Endothelial cell of umbilical vein (primary cell): ENCODE results near the gene NXPH1. TPM values are rescaled to one million over a fixed set of nuclear protein-coding genes. Genes with fewer than 3 reads are reported as not detected.

Experiments used
- BruUV-seq: library from RNA; stranded (reverse); fragments of 400-500 nt; replicated peaks from 2 replicates; lab custom pipeline; 2021; lab: Mats Ljungman, UMichigan
- CTCF ChIA-PET: fragments of 300-600, 350-600 bp; sonication (Branson Sonifier 250); formaldehyde crosslinking; loops from one replicate; lab custom pipeline; 2021; ENCODE audit warnings: antibody characterized with exemption, inconsistent platforms; lab: Charles Lee
- POLR2A ChIA-PET: fragments of 300-600, 350-600 bp; sonication (Branson Sonifier 250); formaldehyde crosslinking; loops from one replicate; lab custom pipeline; 2021; ENCODE audit warnings: antibody characterized with exemption, inconsistent platforms; lab: Charles Lee
- DNase-seq: peaks from one replicate; pipeline ENCODE4 v3.0.0-alpha.2; 2011; ENCODE audit warnings: low read depth, low spot score
- FAIRE-seq: peaks from 2 replicates; lab custom pipeline; 2011; peaks lifted over from hg19 to GRCh38; lab: Jason Lieb, UNC
- H2AFZ ChIP-seq: 2 replicates; pipeline ENCODE4 v1.6.0; 2012; ENCODE audit warnings: low read depth, low read length, control low read depth, inconsistent platforms
- H3K27ac ChIP-seq: 2 replicates; pipeline ENCODE4 v1.5.1; 2011; ENCODE audit warnings: low read depth, mild to moderate bottlenecking, control low read depth, low read length, moderate library complexity; ENCODE audit not compliant: insufficient read depth
- H3K27me3 ChIP-seq, 2 experiments: 2 replicates each; pipeline versions ENCODE4 v1.6.0 to v1.6.1; 2011; ENCODE audit warnings: low read length in 2 of 2, mixed read lengths in 1 of 2; ENCODE audit not compliant: control insufficient read depth in 2 of 2, insufficient read depth in 2 of 2
- H3K36me3 ChIP-seq, 2 experiments: 2 replicates in 1 of 2; 3 replicates in 1 of 2; pipeline ENCODE4 v1.5.1; 2011; ENCODE audit warnings: low read length in 2 of 2, mild to moderate bottlenecking in 1 of 2, moderate library complexity in 1 of 2; ENCODE audit not compliant: control insufficient read depth in 2 of 2, insufficient read depth in 2 of 2; ENCODE audit errors: extremely low read depth in 1 of 2
- H3K4me1 ChIP-seq: 3 replicates; pipeline ENCODE4 v1.5.1; 2011; ENCODE audit warnings: mild to moderate bottlenecking, low read length; ENCODE audit not compliant: control insufficient read depth, insufficient read depth; ENCODE audit errors: extremely low read depth
- H3K4me2 ChIP-seq: 2 replicates; pipeline ENCODE4 v1.6.1; 2011; ENCODE audit warnings: low read length, control low read depth, mixed read lengths; ENCODE audit not compliant: insufficient read depth
- H3K4me3 ChIP-seq, 3 experiments: fragments of 200-600 bp in 1 of 3; sonication (generic), shearing (Covaris generic) in 1 of 3; replicated peaks in 1 of 3; 2 replicates each; pipeline ENCODE4 v1.5.1; 2011 to 2016; ENCODE audit warnings: control low read depth in 3 of 3, low read length in 3 of 3, mild to moderate bottlenecking in 2 of 3, inconsistent platforms in 1 of 3, low read depth in 1 of 3, moderate library complexity in 1 of 3; ENCODE audit not compliant: insufficient read depth in 1 of 3
- H3K79me2 ChIP-seq: 2 replicates; pipeline ENCODE4 v1.6.0; 2012; ENCODE audit warnings: low read length, inconsistent platforms; ENCODE audit not compliant: control insufficient read depth, insufficient read depth
- H3K9ac ChIP-seq: replicated peaks from 2 replicates; pipeline ENCODE3; 2011; ENCODE audit warnings: low read length, control low read depth; ENCODE audit not compliant: insufficient read depth; ENCODE audit errors: extremely low read depth
- H3K9me1 ChIP-seq: replicated peaks from 3 replicates; pipeline ENCODE4 v1.6.0; 2011; ENCODE audit warnings: mild to moderate bottlenecking, low read length; ENCODE audit not compliant: control insufficient read depth, insufficient read depth; ENCODE audit errors: extremely low read depth
- H3K9me3 ChIP-seq: replicated peaks from 2 replicates; pipeline ENCODE4 v1.5.1; 2012; ENCODE audit warnings: low read length, inconsistent platforms; ENCODE audit not compliant: control insufficient read depth, insufficient read depth
- H4K20me1 ChIP-seq: replicated peaks from 2 replicates; pipeline ENCODE3; 2011; ENCODE audit warnings: mild to moderate bottlenecking, low read length; ENCODE audit not compliant: control insufficient read depth, insufficient read depth; ENCODE audit errors: extremely low read depth
- EZH2 ChIP-seq: IDR thresholded peaks from 2 replicates; pipeline ENCODE4 v1.6.1; 2012; ENCODE audit warnings: borderline replicate concordance, low read depth, mild to moderate bottlenecking, moderate library complexity, low read length, inconsistent platforms; ENCODE audit not compliant: severe bottlenecking
- FOS ChIP-seq: IDR thresholded peaks from 2 replicates; pipeline ENCODE4 v1.6.1; 2011; ENCODE audit warnings: mild to moderate bottlenecking, low read length, moderate library complexity, borderline replicate concordance; ENCODE audit not compliant: insufficient read depth
- GATA2 ChIP-seq: IDR thresholded peaks from 2 replicates; pipeline ENCODE4 v1.7.0; 2011; ENCODE audit warnings: low read depth, mild to moderate bottlenecking, moderate library complexity, mixed read lengths, low read length; ENCODE audit not compliant: insufficient read length, insufficient read depth
- JUN ChIP-seq: IDR thresholded peaks from 2 replicates; pipeline ENCODE4 v1.6.1; 2011; ENCODE audit warnings: borderline replicate concordance, low read depth; ENCODE audit not compliant: insufficient read length, insufficient read depth
- MYC ChIP-seq: IDR thresholded peaks from one replicate; pipeline ENCODE4 v1.6.1; 2011; ENCODE audit warnings: mild to moderate bottlenecking, low read depth, low read length
- POLR2A ChIP-seq: IDR thresholded peaks from 2 replicates; pipeline ENCODE4 v1.6.1; 2012; ENCODE audit warnings: low read depth, mild to moderate bottlenecking, control low read depth, low read length
- POLR2AphosphoS5 ChIP-seq: IDR thresholded peaks from 2 replicates; pipeline ENCODE4 v1.6.1; 2012; ENCODE audit warnings: low read depth, mild to moderate bottlenecking, control low read depth, low read length, moderate library complexity; ENCODE audit not compliant: insufficient read depth
- dilution Hi-C: fragments of 300-500 bp; cut with MboI; formaldehyde crosslinking; loops from one replicate; pipeline ENCODE4 v1.15.0; 2019; ENCODE audit warnings: low sequenced_read_pairs; ENCODE audit not compliant: extremely low pct_ligation_motif_present
- intact Hi-C: fragments of 100-400 bp; cut with micrococcal nuclease; formaldehyde crosslinking; loops from one replicate; pipeline ENCODE4 v1.10.0; 2022
- polyA plus RNA-seq, 4 experiments: library from polyadenylated mRNA; depleted of rRNA in 3 of 4; stranded (reverse) in 3 of 4; unstranded in 1 of 4; fragments of >200 nt; gene quantifications; 2 replicates each; pipeline versions ENCODE4 v1.2.1 to v1.2.3, GENCODE V29; 2011 to 2012; ENCODE audit warnings: missing spikeins in 1 of 4
- total RNA-seq: library from RNA; stranded (reverse); gene quantifications from 2 replicates; pipeline ENCODE4 v1.2.3, GENCODE V29; 2021
- TF ChIP-seq, protein P1 (sequence below), 2 donors: IDR thresholded peaks; 1 replicate in 1 of 2; 2 replicates in 1 of 2; pipeline ENCODE4 v1.5.1; 2011; ENCODE audit warnings: low read length in 2 of 2, mild to moderate bottlenecking in 2 of 2, moderate library complexity in 2 of 2, control low read depth in 1 of 2, inconsistent platforms in 1 of 2, low read depth in 1 of 2; ENCODE audit not compliant: insufficient read depth in 1 of 2; ENCODE audit errors: extremely low read depth in 1 of 2
- TF ChIP-seq, protein P2 (sequence below): IDR thresholded peaks from 2 replicates; pipeline ENCODE4 v1.6.1; 2011; ENCODE audit not compliant: insufficient read depth, insufficient read length

NXPH1 gene
- total and polyA plus RNA-seq, 2 donors (not counting 3 experiments of a cell fraction or from before 2014, with no cell fraction given) = not detected

DNA sequence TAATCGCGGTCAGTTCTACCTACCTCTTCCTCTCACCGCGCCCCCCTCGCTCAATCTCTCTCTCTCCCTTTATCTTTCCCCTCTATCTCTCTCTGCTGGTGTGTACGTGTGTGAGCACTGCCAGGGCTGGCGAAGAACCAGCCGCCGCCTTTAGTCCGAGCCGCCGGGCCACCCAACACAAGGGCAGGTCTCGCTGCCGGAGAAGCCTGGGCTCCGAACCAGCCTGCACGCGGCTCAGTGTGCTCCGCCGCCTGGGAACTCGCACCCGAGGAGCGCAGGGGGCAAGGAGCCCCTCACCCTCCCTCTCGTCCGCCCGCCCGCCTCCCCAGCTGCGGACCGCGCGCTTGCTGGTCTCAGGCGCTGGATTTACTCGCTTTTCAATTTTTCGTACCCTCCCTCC is 1.7 kb downstream of the NXPH1 start:
- H3K79me2 ChIP-seq = no peaks in the 10 kb centered on the region
- dilution Hi-C loops = no loop called here
- intact Hi-C loops = loop anchor here (5.0 kb wide), 1 partner anchor 1977 kb away; no protein-coding TSS in a partner anchor
- no peak overlapping the region for H2AFZ ChIP-seq
- no peak for TF ChIP-seq POLR2A
- TF ChIP-seq FOS = no peak
- TF ChIP-seq MYC = no peak
- no peak for TF ChIP-seq GATA2
- no peak for TF ChIP-seq POLR2AphosphoS5
- TF ChIP-seq, protein P1, sequence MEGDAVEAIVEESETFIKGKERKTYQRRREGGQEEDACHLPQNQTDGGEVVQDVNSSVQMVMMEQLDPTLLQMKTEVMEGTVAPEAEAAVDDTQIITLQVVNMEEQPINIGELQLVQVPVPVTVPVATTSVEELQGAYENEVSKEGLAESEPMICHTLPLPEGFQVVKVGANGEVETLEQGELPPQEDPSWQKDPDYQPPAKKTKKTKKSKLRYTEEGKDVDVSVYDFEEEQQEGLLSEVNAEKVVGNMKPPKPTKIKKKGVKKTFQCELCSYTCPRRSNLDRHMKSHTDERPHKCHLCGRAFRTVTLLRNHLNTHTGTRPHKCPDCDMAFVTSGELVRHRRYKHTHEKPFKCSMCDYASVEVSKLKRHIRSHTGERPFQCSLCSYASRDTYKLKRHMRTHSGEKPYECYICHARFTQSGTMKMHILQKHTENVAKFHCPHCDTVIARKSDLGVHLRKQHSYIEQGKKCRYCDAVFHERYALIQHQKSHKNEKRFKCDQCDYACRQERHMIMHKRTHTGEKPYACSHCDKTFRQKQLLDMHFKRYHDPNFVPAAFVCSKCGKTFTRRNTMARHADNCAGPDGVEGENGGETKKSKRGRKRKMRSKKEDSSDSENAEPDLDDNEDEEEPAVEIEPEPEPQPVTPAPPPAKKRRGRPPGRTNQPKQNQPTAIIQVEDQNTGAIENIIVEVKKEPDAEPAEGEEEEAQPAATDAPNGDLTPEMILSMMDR (IDR thresholded peaks at IDR 0.05; ENCODE audit: extremely low read depth in 1 of 2, insufficient read depth in 1 of 2, low read depth in 1 of 2, low read length in 2 of 2) = no peak
- TF ChIP-seq, protein P2, sequence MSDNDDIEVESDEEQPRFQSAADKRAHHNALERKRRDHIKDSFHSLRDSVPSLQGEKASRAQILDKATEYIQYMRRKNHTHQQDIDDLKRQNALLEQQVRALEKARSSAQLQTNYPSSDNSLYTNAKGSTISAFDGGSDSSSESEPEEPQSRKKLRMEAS = no peak
- TF ChIP-seq EZH2 = no peak
- no peak for TF ChIP-seq JUN
- FAIRE-seq (no peak), DNase-seq (no peak)
- H3K9me3 ChIP-seq = no peaks in the 10 kb centered on the region
- H3K4me3 ChIP-seq = no peak overlapping the region
- ChIA-PET CTCF (no interaction called here), POLR2A (no interaction called here)
- no peak overlapping the region for H3K4me2 ChIP-seq
- no TSS peak for BruUV-seq
- peaks cover 34 to 42% of the 10 kb centered on the region in 2 experiments for H3K27me3 ChIP-seq
- H3K27ac ChIP-seq = no peak overlapping the region
- no peak overlapping the region for H3K9ac ChIP-seq
- no peaks in the 10 kb centered on the region for H4K20me1 ChIP-seq
- H3K4me1 ChIP-seq = no peaks in the 10 kb centered on the region
- no peaks in the 10 kb centered on the region for H3K36me3 ChIP-seq
- no peaks in the 10 kb centered on the region for H3K9me1 ChIP-seq
